ENCODE data around the gene NUDT13. TPM values are rescaled to one million over a fixed set of nuclear protein-coding genes. Genes with fewer than 3 reads are reported as not detected.

NUDT13 gene
- total and polyA plus RNA-seq, 8 donors = 1.4 to 7.9 (median 7.6) TPM

DNA sequence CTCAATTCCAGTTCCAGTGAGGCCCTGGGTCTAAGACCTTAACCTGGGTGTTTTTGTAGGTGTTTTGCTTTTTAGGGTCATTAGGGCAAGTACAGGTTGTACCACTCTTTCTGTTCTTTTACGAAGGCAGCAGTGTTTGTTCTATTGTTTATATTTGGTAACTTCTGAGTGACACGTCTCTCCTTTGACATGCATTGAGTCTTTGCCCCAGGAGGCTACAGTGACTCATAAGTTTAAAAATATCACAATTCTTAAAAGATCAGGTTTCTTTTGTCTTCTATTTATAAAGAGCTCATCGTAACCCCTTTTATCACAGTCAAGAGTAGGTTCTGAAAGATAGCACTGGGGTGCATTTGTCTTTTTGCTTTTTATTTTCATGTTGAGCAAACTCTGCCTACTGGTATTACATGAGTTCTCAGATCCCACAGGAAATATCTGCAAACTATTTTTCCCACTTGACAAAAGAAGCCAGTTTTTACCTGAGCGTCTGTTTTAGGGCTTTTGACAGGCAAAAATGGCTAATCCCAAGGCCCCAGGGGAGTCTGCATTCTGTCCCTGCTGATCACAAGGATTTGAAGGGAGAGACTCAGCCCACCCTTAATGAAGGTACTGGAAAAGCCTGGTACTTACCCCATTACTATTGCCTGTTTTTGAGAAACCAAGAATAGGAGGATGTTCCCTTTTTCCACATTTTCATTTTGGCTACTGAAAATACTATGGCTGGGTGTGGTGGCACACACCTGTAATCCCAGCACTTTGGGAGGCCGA, 7.9 kb downstream of the NUDT13 start:
- intact Hi-C loops (cut with DNase I) = no loop called here
- Histone ChIP-seq H3K27ac (peak overlapping the region in 1 of 2 donors; percentile 5), H3K9me3 (no peaks in the 10 kb centered on the region), H3K4me1 (peaks cover 0 to 13% of the 10 kb centered on the region in 2 donors), H3K4me3 (no peak overlapping the region), H3K36me3 (peaks cover 0 to 32% of the 10 kb centered on the region in 2 donors), H3K27me3 (no peaks in the 10 kb centered on the region)
- DNase-seq (no peak), ATAC-seq (peak; percentile 81)
- TF ChIP-seq, protein P1, sequence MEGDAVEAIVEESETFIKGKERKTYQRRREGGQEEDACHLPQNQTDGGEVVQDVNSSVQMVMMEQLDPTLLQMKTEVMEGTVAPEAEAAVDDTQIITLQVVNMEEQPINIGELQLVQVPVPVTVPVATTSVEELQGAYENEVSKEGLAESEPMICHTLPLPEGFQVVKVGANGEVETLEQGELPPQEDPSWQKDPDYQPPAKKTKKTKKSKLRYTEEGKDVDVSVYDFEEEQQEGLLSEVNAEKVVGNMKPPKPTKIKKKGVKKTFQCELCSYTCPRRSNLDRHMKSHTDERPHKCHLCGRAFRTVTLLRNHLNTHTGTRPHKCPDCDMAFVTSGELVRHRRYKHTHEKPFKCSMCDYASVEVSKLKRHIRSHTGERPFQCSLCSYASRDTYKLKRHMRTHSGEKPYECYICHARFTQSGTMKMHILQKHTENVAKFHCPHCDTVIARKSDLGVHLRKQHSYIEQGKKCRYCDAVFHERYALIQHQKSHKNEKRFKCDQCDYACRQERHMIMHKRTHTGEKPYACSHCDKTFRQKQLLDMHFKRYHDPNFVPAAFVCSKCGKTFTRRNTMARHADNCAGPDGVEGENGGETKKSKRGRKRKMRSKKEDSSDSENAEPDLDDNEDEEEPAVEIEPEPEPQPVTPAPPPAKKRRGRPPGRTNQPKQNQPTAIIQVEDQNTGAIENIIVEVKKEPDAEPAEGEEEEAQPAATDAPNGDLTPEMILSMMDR (IDR thresholded peaks at IDR 0.05) = no peak

DNA sequence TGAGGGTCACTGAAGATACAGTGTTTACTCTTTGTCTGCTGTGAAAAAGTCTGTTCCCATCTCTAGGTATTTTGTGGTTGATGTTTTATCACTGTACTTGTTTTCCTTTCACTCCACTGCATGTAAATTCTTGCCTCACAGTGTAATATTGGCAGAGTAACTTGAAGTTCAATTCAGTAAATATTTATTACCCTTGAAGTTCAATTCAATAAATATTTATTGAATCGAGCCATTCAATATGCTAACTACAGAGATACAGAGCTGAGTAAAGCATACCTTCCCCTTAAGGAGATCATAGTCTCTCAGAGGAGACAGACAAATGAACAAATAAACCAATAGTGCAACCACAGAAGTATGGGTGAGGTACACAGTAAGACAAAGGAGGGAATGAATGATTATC, 9.2 kb downstream of the NUDT13 start:
- H3K36me3 ChIP-seq = peaks cover 0 to 45% of the 10 kb centered on the region in 2 donors
- intact Hi-C loops (cut with DNase I) = no loop called here
- peaks cover 0 to 13% of the 10 kb centered on the region in 2 donors for H3K4me1 ChIP-seq
- no peaks in the 10 kb centered on the region for H3K9me3 ChIP-seq
- ATAC-seq (no peak), DNase-seq (no peak)
- no peak overlapping the region for H3K4me3 ChIP-seq
- H3K27ac ChIP-seq = no peak overlapping the region
- TF ChIP-seq, protein P1 (IDR thresholded peaks at IDR 0.05) = no peak
- no peaks in the 10 kb centered on the region for H3K27me3 ChIP-seq

DNA sequence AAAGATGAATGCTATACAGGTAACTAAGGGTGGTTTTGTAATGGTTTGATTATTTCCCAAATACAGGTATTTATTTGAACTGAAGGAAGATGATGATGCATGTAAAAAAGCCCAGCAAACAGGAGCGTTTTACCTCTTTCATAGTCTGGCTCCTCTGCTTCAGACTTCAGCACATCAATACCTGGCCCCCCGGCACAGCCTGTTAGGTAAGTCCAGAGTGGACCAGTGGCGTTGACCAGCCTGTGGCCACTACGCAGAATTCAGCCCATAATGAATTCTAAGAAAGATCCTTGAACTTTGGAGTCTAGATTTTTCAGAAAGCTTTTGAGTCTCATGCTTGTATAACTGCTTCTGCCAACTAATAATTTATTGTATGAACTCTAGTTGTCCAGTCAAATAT, 9.7 kb downstream of the NUDT13 start:
- DNase-seq (no peak), ATAC-seq (no peak)
- Histone ChIP-seq H3K27ac (no peak overlapping the region), H3K4me1 (peaks cover 0 to 13% of the 10 kb centered on the region in 2 donors), H3K4me3 (no peak overlapping the region), H3K27me3 (no peaks in the 10 kb centered on the region), H3K9me3 (no peaks in the 10 kb centered on the region), H3K36me3 (peaks cover 0 to 49% of the 10 kb centered on the region in 2 donors)
- intact Hi-C loops (cut with DNase I) = no loop called here
- TF ChIP-seq, protein P1 (IDR thresholded peaks at IDR 0.05) = no peak

DNA sequence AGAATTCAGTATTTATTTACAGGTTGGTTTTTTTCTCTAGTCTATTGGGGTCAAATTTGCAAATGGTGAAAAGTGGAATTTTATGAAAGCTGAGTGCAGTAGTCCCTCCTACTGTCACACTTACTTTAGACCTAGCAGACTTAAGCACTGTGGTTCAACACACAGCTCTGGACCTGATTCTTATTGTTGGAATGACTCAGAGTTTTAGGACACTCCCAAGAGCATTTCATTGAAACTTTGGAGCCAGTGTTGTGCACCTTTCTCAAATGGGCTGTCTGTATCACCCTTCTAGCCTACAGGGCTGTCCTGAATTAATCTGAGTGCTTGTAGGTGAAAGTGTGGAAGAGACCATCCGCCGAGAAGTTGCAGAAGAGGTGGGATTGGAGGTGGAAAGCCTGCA, 16.1 kb downstream of the NUDT13 start:
- Histone ChIP-seq H3K4me1 (no peaks in the 10 kb centered on the region), H3K4me3 (no peak overlapping the region), H3K27ac (no peak overlapping the region), H3K9me3 (no peaks in the 10 kb centered on the region), H3K36me3 (peaks cover 2 to 97% of the 10 kb centered on the region in 2 donors), H3K27me3 (no peaks in the 10 kb centered on the region)
- TF ChIP-seq, protein P1 (IDR thresholded peaks at IDR 0.05) = no peak
- intact Hi-C loops (cut with DNase I) = no loop called here
- ATAC-seq (no peak), DNase-seq (no peak)

DNA sequence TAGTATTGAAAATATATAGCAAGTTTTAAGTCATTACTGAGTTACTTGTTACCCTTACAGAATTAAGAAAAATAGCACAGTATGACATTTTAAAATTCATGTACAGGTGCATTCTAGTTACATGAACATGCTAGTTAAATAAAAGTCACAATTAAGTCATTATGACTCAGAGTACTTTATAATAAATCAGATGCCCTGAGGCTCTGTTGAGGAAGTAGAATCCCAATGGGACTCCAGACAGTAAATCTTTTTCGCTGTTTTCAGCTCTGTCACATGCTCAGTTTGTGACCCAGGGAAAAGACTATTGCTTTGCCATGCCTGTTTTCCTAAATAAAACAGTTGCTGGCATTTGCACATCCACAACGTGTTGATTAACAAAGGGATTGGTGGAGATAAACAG, 21.0 kb downstream of the NUDT13 start:
- no peak overlapping the region for H3K27ac ChIP-seq

More for the DNA sequence above, 21.0 kb downstream of the NUDT13 start:
- ATAC-seq (no peak), DNase-seq (no peak)
- TF ChIP-seq, protein P1 (IDR thresholded peaks at IDR 0.05) = no peak
- Histone ChIP-seq H3K4me1 (no peaks in the 10 kb centered on the region), H3K27me3 (no peaks in the 10 kb centered on the region), H3K36me3 (peaks cover 2 to 100% of the 10 kb centered on the region in 2 donors), H3K4me3 (no peak overlapping the region), H3K9me3 (no peaks in the 10 kb centered on the region)
- intact Hi-C loops (cut with DNase I) = no loop called here

All from left lung (tissue), 10 donors.